Left ventricle myocardium inferior (tissue), 1 donor: Measurements from ENCODE around the gene ABCG2. TPM values are rescaled to one million over a fixed set of nuclear protein-coding genes. Genes with fewer than 3 reads are reported as not detected.
"Not testable (repeated sequence)": the region's sequence is repeated elsewhere in the genome, so short reads cannot be mapped to it uniquely, and the experiment has no call there.

ENCODE experiments used
- DNase-seq: peaks from one replicate; pipeline ENCODE4 v3.0.0-alpha.2; 2020
- H3K27ac ChIP-seq: fragments of 200-600 bp; replicated peaks from 2 replicates; pipeline ENCODE4 v1.8.0; 2021
- H3K27me3 ChIP-seq: fragments of 200-600 bp; 2 replicates; pipeline ENCODE4 v1.8.0; 2021; ENCODE audit warnings: low read depth
- H3K36me3 ChIP-seq: fragments of 200-600 bp; 2 replicates; pipeline ENCODE4 v1.8.0; 2021
- H3K4me1 ChIP-seq: fragments of 200-600 bp; 2 replicates; pipeline ENCODE4 v1.8.0; 2021
- H3K4me3 ChIP-seq: fragments of 200-600 bp; 2 replicates; pipeline ENCODE4 v1.8.0; 2021; ENCODE audit warnings: mild to moderate bottlenecking, moderate library complexity
- H3K9me3 ChIP-seq: fragments of 200-600 bp; replicated peaks from 2 replicates; pipeline ENCODE4 v1.8.0; 2021
- CTCF ChIP-seq: fragments of 200-600 bp; IDR thresholded peaks from 2 replicates; pipeline ENCODE4 v1.8.0; 2021; ENCODE audit warnings: antibody characterized with exemption, mild to moderate bottlenecking, borderline replicate concordance
- intact Hi-C: fragments of 100-400 bp; cut with micrococcal nuclease; formaldehyde crosslinking; loops from one replicate; pipeline ENCODE4 v1.11.0; 2022
- total RNA-seq: library from RNA; stranded (reverse); fragmentation: NEBNext Ultra II Directional; extraction: Animal tissue kit (Norgen Biotek cat#: 25700); gene quantifications from one replicate; pipeline ENCODE4 v1.2.1, GENCODE V29; 2021
- donor health status: DM: no; HTN: yes; CAD: no; lungs with severe emphysema.

The ABCG2 gene
- total RNA-seq, 1 donor from 2014 or later: 1.6 TPM

- intact Hi-C loops: no loop called here
- peaks cover 8% of the 10 kb centered on the region for H3K27me3 ChIP-seq
- H3K4me3 ChIP-seq: peak overlapping the region; percentile 79
- H3K27ac ChIP-seq: no peak overlapping the region
- no peaks in the 10 kb centered on the region for H3K36me3 ChIP-seq
- H3K4me1 ChIP-seq: peaks cover 12% of the 10 kb centered on the region
- no peaks in the 10 kb centered on the region for H3K9me3 ChIP-seq
- TF ChIP-seq CTCF: no peak
- DNase-seq: no peak
Observed at GRCh38 chr4:88158038-88158488, 376 bp downstream of the ABCG2 start.

- H3K36me3 ChIP-seq, H3K27me3 ChIP-seq, DNase-seq, H3K4me3 ChIP-seq, H3K9me3 ChIP-seq, H3K4me1 ChIP-seq, H3K27ac ChIP-seq, intact Hi-C loops: not testable (repeated sequence)
Observed at GRCh38 chr4:88152331-88152730, 6.1 kb downstream of the ABCG2 start.

GRCh38 chr4:88148560-88148959, 9.9 kb downstream of the ABCG2 start:
- no peaks in the 10 kb centered on the region for H3K4me1 ChIP-seq
- H3K36me3 ChIP-seq: no peaks in the 10 kb centered on the region
- intact Hi-C loops: no loop called here
- no peak for TF ChIP-seq CTCF
- H3K27ac ChIP-seq: no peak overlapping the region
- DNase-seq: no peak
- no peaks in the 10 kb centered on the region for H3K9me3 ChIP-seq
- no peaks in the 10 kb centered on the region for H3K27me3 ChIP-seq
- H3K4me3 ChIP-seq: no peak overlapping the region

- H3K27me3 ChIP-seq: no peaks in the 10 kb centered on the region
- H3K36me3 ChIP-seq: no peaks in the 10 kb centered on the region
- no peak overlapping the region for H3K4me3 ChIP-seq
- no peak overlapping the region for H3K27ac ChIP-seq
- TF ChIP-seq CTCF: no peak
- intact Hi-C loops: no loop called here
- H3K4me1 ChIP-seq: no peaks in the 10 kb centered on the region
- no peaks in the 10 kb centered on the region for H3K9me3 ChIP-seq
- no peak for DNase-seq
Observed at GRCh38 chr4:88147799-88148217, 10.6 kb downstream of the ABCG2 start.

GRCh38 chr4:88146891-88147290, 11.5 kb downstream of the ABCG2 start:
- no peak overlapping the region for H3K27ac ChIP-seq
- H3K27me3 ChIP-seq: no peaks in the 10 kb centered on the region
- H3K9me3 ChIP-seq: no peaks in the 10 kb centered on the region
- no peak for TF ChIP-seq CTCF
- no peak overlapping the region for H3K4me3 ChIP-seq
- no peaks in the 10 kb centered on the region for H3K36me3 ChIP-seq
- intact Hi-C loops: no loop called here
- no peaks in the 10 kb centered on the region for H3K4me1 ChIP-seq
- DNase-seq: no peak

- H3K4me3 ChIP-seq: no peak overlapping the region
- H3K4me1 ChIP-seq: no peaks in the 10 kb centered on the region
- no peaks in the 10 kb centered on the region for H3K36me3 ChIP-seq
- no peak for TF ChIP-seq CTCF
- H3K27ac ChIP-seq: no peak overlapping the region
- H3K27me3 ChIP-seq: no peaks in the 10 kb centered on the region
- intact Hi-C loops: no loop called here
- no peak for DNase-seq
- H3K9me3 ChIP-seq: no peaks in the 10 kb centered on the region
Observed at GRCh38 chr4:88144866-88145300, 13.6 kb downstream of the ABCG2 start.
